ENCODE measurements around the gene CES2. TPM values are rescaled to one million over a fixed set of nuclear protein-coding genes. Genes with fewer than 3 reads are reported as not detected.
"Not testable (repeated sequence)": the region's sequence is repeated elsewhere in the genome, so short reads cannot be mapped to it uniquely, and the experiment has no call there.

The CES2 gene
- total and polyA plus RNA-seq, 2 donors (not counting 1 experiment from before 2014, with no cell fraction given), result 23.5 to 47.8 TPM

DNA sequence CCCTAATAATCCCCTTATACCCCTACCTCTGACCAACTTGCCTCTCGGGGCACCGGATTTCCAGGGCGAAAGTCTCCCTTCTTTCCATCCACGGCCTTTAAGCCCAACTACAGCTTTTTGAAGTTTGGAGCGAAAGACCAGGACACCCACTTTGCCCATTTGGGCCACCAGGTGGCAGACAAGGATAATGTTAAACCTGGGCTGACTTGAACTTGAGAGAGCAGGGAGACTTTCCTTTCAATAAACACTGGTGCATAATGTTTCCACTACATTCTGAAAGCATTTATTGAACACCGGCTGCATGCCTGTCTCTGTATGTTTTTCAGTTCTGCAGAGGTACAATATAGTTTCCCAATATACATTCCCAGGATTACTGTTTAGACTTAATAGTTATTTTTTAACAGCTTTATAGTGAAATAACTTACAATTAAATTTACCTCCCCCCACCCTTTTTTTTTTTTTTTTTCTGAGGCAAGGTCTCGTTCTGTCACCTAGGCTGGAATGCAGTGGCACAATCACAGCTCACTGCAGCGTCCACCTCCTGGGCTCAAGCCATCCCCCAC lies 18.9 kb downstream of the CES2 start:
- Histone ChIP-seq H3K36me3 (replicated peaks in 1 of 2; ENCODE audit: control extremely low read depth in 1 of 2, control insufficient read depth in 1 of 2, extremely low read depth in 1 of 2, insufficient read depth in 2 of 2, low read length in 1 of 2) (no peaks in the 10 kb centered on the region), H3K79me2 (ENCODE audit: control insufficient read depth, insufficient read depth, low read length) (no peaks in the 10 kb centered on the region), H3K4me1 (ENCODE audit: control insufficient read depth in 2 of 2, insufficient read depth in 2 of 2, low read length in 2 of 2) (peaks cover 0 to 4% of the 10 kb centered on the region in 2 donors), H3K9ac (ENCODE audit: low read length) (no peak overlapping the region), H3K27me3 (replicated peaks in 1 of 4; ENCODE audit: control extremely low read depth in 1 of 4, control insufficient read depth in 3 of 4, insufficient read depth in 4 of 4, low read length in 3 of 4) (peaks cover 0 to 22% (median 13%) of the 10 kb centered on the region in 4 experiments), H3K4me2 (replicated peaks; ENCODE audit: low read depth, low read length, poor library complexity, severe bottlenecking) (no peak overlapping the region), H4K20me1 (ENCODE audit: control insufficient read depth, insufficient read depth, low read length, poor library complexity, severe bottlenecking) (no peaks in the 10 kb centered on the region), H3K27ac (ENCODE audit: low read length in 2 of 2) (no peak overlapping the region), H3K4me3 (ENCODE audit: control extremely low read depth in 1 of 5, extremely low read depth in 1 of 5, insufficient read depth in 1 of 5, low read depth in 2 of 5, low read length in 4 of 5) (no peak overlapping the region), H2AFZ (ENCODE audit: insufficient read depth, low read depth, low read length, poor library complexity, severe bottlenecking) (no peak overlapping the region), H3K9me3 (ENCODE audit: control extremely low read depth in 1 of 3, control insufficient read depth in 2 of 3, insufficient read depth in 1 of 3, low read length in 2 of 3) (no peaks in the 10 kb centered on the region)
- Mint-ChIP-seq H3K27me3 (peaks cover 52% of the 10 kb centered on the region), H3K9me3 (ENCODE audit: insufficient read depth) (no peaks in the 10 kb centered on the region), H3K27ac (no peak overlapping the region), H3K4me3 (no peak overlapping the region), H3K4me1 (no peaks in the 10 kb centered on the region)
- intact Hi-C loops (cut with micrococcal nuclease), result loop anchor here (1.0 to 2.0 kb wide), 3 partner anchors 59 to 231 kb away; no protein-coding TSS in a partner anchor
- no peak for TF ChIP-seq EZH2 (IDR thresholded peaks at IDR 0.05; ENCODE audit: borderline replicate concordance, insufficient read depth, low read depth, low read length, poor library complexity, severe bottlenecking)
- TF ChIP-seq, protein P1, sequence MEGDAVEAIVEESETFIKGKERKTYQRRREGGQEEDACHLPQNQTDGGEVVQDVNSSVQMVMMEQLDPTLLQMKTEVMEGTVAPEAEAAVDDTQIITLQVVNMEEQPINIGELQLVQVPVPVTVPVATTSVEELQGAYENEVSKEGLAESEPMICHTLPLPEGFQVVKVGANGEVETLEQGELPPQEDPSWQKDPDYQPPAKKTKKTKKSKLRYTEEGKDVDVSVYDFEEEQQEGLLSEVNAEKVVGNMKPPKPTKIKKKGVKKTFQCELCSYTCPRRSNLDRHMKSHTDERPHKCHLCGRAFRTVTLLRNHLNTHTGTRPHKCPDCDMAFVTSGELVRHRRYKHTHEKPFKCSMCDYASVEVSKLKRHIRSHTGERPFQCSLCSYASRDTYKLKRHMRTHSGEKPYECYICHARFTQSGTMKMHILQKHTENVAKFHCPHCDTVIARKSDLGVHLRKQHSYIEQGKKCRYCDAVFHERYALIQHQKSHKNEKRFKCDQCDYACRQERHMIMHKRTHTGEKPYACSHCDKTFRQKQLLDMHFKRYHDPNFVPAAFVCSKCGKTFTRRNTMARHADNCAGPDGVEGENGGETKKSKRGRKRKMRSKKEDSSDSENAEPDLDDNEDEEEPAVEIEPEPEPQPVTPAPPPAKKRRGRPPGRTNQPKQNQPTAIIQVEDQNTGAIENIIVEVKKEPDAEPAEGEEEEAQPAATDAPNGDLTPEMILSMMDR (IDR thresholded peaks at IDR 0.05), result peak; percentile 86
- DNase-seq (peak; percentile 77), ATAC-seq (ENCODE audit: low read depth) (peak; percentile 82)
- POLR2A ChIA-PET, result interaction anchor here (0.6 to 0.7 kb wide), 3 partner anchors 60 to 544 kb away, joined by 3 read pairs; no protein-coding TSS in a partner anchor
- CTCF ChIA-PET, result interaction anchor here (0.6 to 1.7 kb wide), 11 partner anchors 11 to 1431 kb away, joined by 3 to 14 read pairs (median 4); no protein-coding TSS in a partner anchor
- WGBS (ENCODE audit: insufficient coverage), result 18% methylated on average over 4 of the region's 8 CpGs

DNA sequence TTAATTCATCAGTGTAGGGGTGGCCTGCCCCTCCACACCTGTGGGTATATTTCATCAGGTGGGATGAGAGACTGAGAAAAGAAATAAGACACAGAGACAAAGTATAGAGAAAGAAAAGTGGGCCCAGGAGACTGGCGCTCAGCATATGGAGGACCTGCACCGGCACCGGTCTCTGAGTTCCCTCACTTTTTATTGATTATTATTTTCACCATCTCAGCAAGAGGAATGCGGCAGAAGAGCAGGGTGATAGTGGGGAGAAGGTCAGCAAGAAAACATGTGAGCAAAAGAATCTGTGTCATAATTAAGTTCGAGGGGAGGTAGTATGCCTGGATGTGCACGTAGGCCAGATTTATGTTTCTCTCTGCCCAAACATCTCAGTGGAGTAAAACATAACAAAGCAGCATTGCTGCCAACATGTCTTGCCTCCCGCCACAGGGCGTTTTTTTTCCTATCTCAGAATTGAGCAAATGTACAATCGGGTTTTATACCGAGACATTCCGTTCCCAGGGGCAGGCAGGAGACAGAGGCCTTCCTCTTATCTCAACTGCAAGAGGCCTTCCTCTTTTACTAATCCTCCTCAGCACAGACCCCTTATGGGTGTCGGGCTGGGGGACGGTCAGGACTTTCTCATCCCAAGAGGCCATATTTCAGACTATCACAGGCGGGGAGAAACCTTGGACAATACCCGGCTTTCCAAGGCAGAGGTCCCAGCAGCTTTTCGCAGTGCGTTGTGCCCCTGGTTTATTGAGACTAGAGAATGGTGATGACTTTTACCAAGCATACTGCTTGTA lies 20.2 kb downstream of the CES2 start:
- H3K9me3 ChIP-seq (ENCODE audit: control extremely low read depth in 1 of 3, control insufficient read depth in 2 of 3, insufficient read depth in 1 of 3, low read length in 2 of 3); POLR2A ChIA-PET; H3K27ac Mint-ChIP-seq; H3K4me3 ChIP-seq (ENCODE audit: control extremely low read depth in 1 of 5, extremely low read depth in 1 of 5, insufficient read depth in 1 of 5, low read depth in 2 of 5, low read length in 4 of 5); H3K27me3 ChIP-seq (replicated peaks in 1 of 4; ENCODE audit: control extremely low read depth in 1 of 4, control insufficient read depth in 3 of 4, insufficient read depth in 4 of 4, low read length in 3 of 4); H3K79me2 ChIP-seq (ENCODE audit: control insufficient read depth, insufficient read depth, low read length); H3K36me3 ChIP-seq (replicated peaks in 1 of 2; ENCODE audit: control extremely low read depth in 1 of 2, control insufficient read depth in 1 of 2, extremely low read depth in 1 of 2, insufficient read depth in 2 of 2, low read length in 1 of 2); H3K4me3 Mint-ChIP-seq; H3K4me1 Mint-ChIP-seq; H2AFZ ChIP-seq (ENCODE audit: insufficient read depth, low read depth, low read length, poor library complexity, severe bottlenecking); DNase-seq; H3K4me1 ChIP-seq (ENCODE audit: control insufficient read depth in 2 of 2, insufficient read depth in 2 of 2, low read length in 2 of 2); ATAC-seq (ENCODE audit: low read depth); H3K9me3 Mint-ChIP-seq (ENCODE audit: insufficient read depth); H3K27ac ChIP-seq (ENCODE audit: low read length in 2 of 2); H3K4me2 ChIP-seq (replicated peaks; ENCODE audit: low read depth, low read length, poor library complexity, severe bottlenecking); H3K9ac ChIP-seq (ENCODE audit: low read length); H4K20me1 ChIP-seq (ENCODE audit: control insufficient read depth, insufficient read depth, low read length, poor library complexity, severe bottlenecking): not testable (repeated sequence)
- 83% methylated on average over 8 of the region's 17 CpGs for WGBS (ENCODE audit: insufficient coverage)
- H3K27me3 Mint-ChIP-seq, result peaks cover 41% of the 10 kb centered on the region
- CTCF ChIA-PET, result interaction anchor here (0.7 to 1.1 kb wide), 3 partner anchors 8 to 519 kb away, joined by 3 to 4 read pairs (median 3); no protein-coding TSS in a partner anchor
- intact Hi-C loops (cut with micrococcal nuclease), result loop anchor here (2.0 kb wide), 1 partner anchor 199 kb away; no protein-coding TSS in a partner anchor

DNA sequence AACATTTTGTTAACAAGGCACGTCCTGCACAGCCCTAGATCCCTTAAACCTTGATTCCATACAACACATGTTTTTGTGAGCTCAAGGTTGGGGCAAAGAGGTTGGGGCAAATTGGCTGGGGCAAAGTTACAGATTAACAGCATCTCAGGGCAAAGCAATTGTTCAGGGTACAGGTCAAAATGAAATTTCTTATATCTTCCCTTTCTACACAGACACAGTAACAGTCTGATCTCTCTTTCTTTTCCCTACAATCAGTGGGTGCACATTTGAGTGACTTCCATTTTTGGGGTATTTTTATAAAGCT lies 20.8 kb downstream of the CES2 start:
- H3K9me3 Mint-ChIP-seq (ENCODE audit: insufficient read depth); H3K9ac ChIP-seq (ENCODE audit: low read length); H3K27me3 ChIP-seq (replicated peaks in 1 of 4; ENCODE audit: control extremely low read depth in 1 of 4, control insufficient read depth in 3 of 4, insufficient read depth in 4 of 4, low read length in 3 of 4); intact Hi-C loops (cut with micrococcal nuclease); H3K4me2 ChIP-seq (replicated peaks; ENCODE audit: low read depth, low read length, poor library complexity, severe bottlenecking); DNase-seq; H3K27ac Mint-ChIP-seq; ATAC-seq (ENCODE audit: low read depth); H3K79me2 ChIP-seq (ENCODE audit: control insufficient read depth, insufficient read depth, low read length); H4K20me1 ChIP-seq (ENCODE audit: control insufficient read depth, insufficient read depth, low read length, poor library complexity, severe bottlenecking); H3K36me3 ChIP-seq (replicated peaks in 1 of 2; ENCODE audit: control extremely low read depth in 1 of 2, control insufficient read depth in 1 of 2, extremely low read depth in 1 of 2, insufficient read depth in 2 of 2, low read length in 1 of 2); H3K4me1 Mint-ChIP-seq; H3K4me3 ChIP-seq (ENCODE audit: control extremely low read depth in 1 of 5, extremely low read depth in 1 of 5, insufficient read depth in 1 of 5, low read depth in 2 of 5, low read length in 4 of 5); POLR2A ChIA-PET; H3K9me3 ChIP-seq (ENCODE audit: control extremely low read depth in 1 of 3, control insufficient read depth in 2 of 3, insufficient read depth in 1 of 3, low read length in 2 of 3); H3K4me3 Mint-ChIP-seq; H3K27ac ChIP-seq (ENCODE audit: low read length in 2 of 2); H3K4me1 ChIP-seq (ENCODE audit: control insufficient read depth in 2 of 2, insufficient read depth in 2 of 2, low read length in 2 of 2); H2AFZ ChIP-seq (ENCODE audit: insufficient read depth, low read depth, low read length, poor library complexity, severe bottlenecking): not testable (repeated sequence)
- CTCF ChIA-PET, result interaction anchor here (0.7 to 1.5 kb wide), 6 partner anchors 8 to 519 kb away, joined by 3 to 4 read pairs (median 4); partner anchors contain the start of gene CIAO2B
- peaks cover 41% of the 10 kb centered on the region for H3K27me3 Mint-ChIP-seq
- no CpG with 5 or more reads among the region's 1 CpG for WGBS (ENCODE audit: insufficient coverage)

Data from B cell (primary cell).